Heart right ventricle (tissue), 16 donors: ENCODE results near the gene ZCCHC7. TPM values are rescaled to one million over a fixed set of nuclear protein-coding genes. Genes with fewer than 3 reads are reported as not detected.

Source experiments
- ATAC-seq, 8 donors: fragments of 200-7000 bp; cut with Tn5 transposase; one replicate each; pipeline ENCODE4 v1.9.1; 2020; ENCODE audit warnings: mild to moderate bottlenecking in 8 of 8, moderate library complexity in 8 of 8, moderate number of reproducible peaks in 1 of 8
- DNase-seq, 2 donors: peaks; one replicate each; pipeline ENCODE4 v3.0.0-alpha.2; 2020
- H3K27ac ChIP-seq, 10 donors: fragments of 200-600 bp; sonication (generic) in 2 of 10; one replicate each; pipeline versions ENCODE4 v1.5.0 to v1.8.0; 2020 to 2022; ENCODE audit warnings: mild to moderate bottlenecking in 3 of 10
- H3K27me3 ChIP-seq, 7 donors: fragments of 200-600 bp; one replicate each; pipeline ENCODE4 v1.8.0; 2021 to 2022; ENCODE audit warnings: mild to moderate bottlenecking in 2 of 7
- H3K36me3 ChIP-seq, 9 donors: fragments of 200-600 bp; sonication (generic) in 1 of 9; one replicate each; pipeline versions ENCODE4 v1.5.0 to v1.8.0; 2020 to 2022; ENCODE audit warnings: mild to moderate bottlenecking in 2 of 9
- H3K4me1 ChIP-seq, 9 donors: fragments of 200-600 bp; sonication (generic) in 1 of 9; one replicate each; pipeline versions ENCODE4 v1.5.0 to v1.8.0; 2020 to 2022; ENCODE audit warnings: mild to moderate bottlenecking in 4 of 9
- H3K4me3 ChIP-seq, 10 donors: fragments of 200-600 bp; sonication (generic) in 2 of 10; one replicate each; pipeline versions ENCODE4 v1.5.0 to v1.8.0; 2020 to 2022; ENCODE audit warnings: mild to moderate bottlenecking in 7 of 10, moderate library complexity in 2 of 10
- H3K9me3 ChIP-seq, 11 donors: fragments of 200-600 bp in 10 of 11; sonication (generic) in 2 of 11; one replicate each; pipeline versions ENCODE4 v1.5.0 to v1.8.0; 2013 to 2022; ENCODE audit warnings: mild to moderate bottlenecking in 2 of 11, control low read depth in 1 of 11, moderate library complexity in 1 of 11
- CTCF ChIP-seq, 9 donors: fragments of 200-600 bp; sonication (generic) in 2 of 9; IDR thresholded peaks; one replicate each; pipeline versions ENCODE4 v1.5.0 to v1.8.0; 2021 to 2022; ENCODE audit warnings: antibody characterized with exemption in 9 of 9, mild to moderate bottlenecking in 5 of 9, moderate library complexity in 1 of 9
- WGBS, 2 donors: extraction: QIAGEN DNeasy Blood & Tissue Kit; methylation state at CpG; one replicate each; pipeline ENCODE4 v1.1.7; 2013; ENCODE audit warnings: inconsistent platforms in 1 of 2; 5-methylcytosine and 5-hydroxymethylcytosine counted together
- intact Hi-C, 10 donors: fragments of 100-400 bp; cut with DNase I; formaldehyde crosslinking; loops; one replicate each; pipeline versions ENCODE4 v1.11.1 to v1.14.2; 2022
- polyA plus RNA-seq, 2 donors: library from polyadenylated mRNA; stranded (reverse); fragments of 200-250 nt; gene quantifications; one replicate each; pipeline ENCODE4 v1.2.3, GENCODE V29; 2013
- total RNA-seq, 10 donors: library from RNA; stranded (reverse); fragmentation: NEBNext Ultra II Directional in 3 of 10; extraction: Animal tissue kit (Norgen Biotek cat#: 25700) in 3 of 10; gene quantifications; one replicate each; pipeline versions ENCODE4 v1.2.1 to v1.2.4, GENCODE V29; 2021 to 2023
- donor health status: Arrhythmogenic right ventricular cardiomyopathy.
- donor health status: ischemic (EF 13 %, LVEDD 7.1; RV severe dilation, severe dysfunction).
- donor health status: healthy with polysubstance abuse.
- donor health status: DM: no; HTN: yes; CAD: no.
- donor health status: DM: no; HTN: no; CAD: no.
- donor health status: ischemic (EF 25% LVEDD 6.9; RV normal size, moderate dysfunction).
- donor health status: ischemic (EF 25% LVEDD 5.7; RV mildly dilated, moderate dysfunction).
- donor health status: healthy.
- donor health status: DM: yes; HTN: yes; CAD: no.
- donor health status: Ischemic cardiomyopathy.
- donor health status: ischemic (EF 35%, LVEDD 5.7; RV mildly dilated, moderate dysfunction).
- donor health status: nonischemic (EF 11% LVEDD 7.7; RV severe dilation, severe dysfunction).
- donor health status: DM: yes; HTN: yes; CAD: no.
- donor health status: PGD.
- donor health status: ischemic (EF 29% LVEDD 5.4; RV normal size, mild dysfunction).
- donor health status: nonischemic (EF 23%, LVEDD 6.1; RV moderate dilation, normal function).

Gene ZCCHC7
- total and polyA plus RNA-seq, 12 donors, result 4.3 to 11.9 (median 8.9) TPM

- DNase-seq (no peak), ATAC-seq (peak in 7 of 8 donors; percentile 56 to 91 (median 69))
- Histone ChIP-seq H3K9me3 (no peaks in the 10 kb centered on the region), H3K27me3 (no peaks in the 10 kb centered on the region), H3K4me1 (peaks cover 0 to 12% (median 0%) of the 10 kb centered on the region in 9 donors), H3K27ac (peak overlapping the region in 4 of 10 donors; percentile 43 to 65 (median 44)), H3K36me3 (no peaks in the 10 kb centered on the region), H3K4me3 (no peak overlapping the region)
- TF ChIP-seq CTCF (IDR thresholded peaks at IDR 0.05), result no peak
- 53 to 67% methylated on average over 3 of the region's 3 CpGs for whole genome bisulfite sequencing, 2 donors
- intact Hi-C loops, result loop anchor here in 1 of 10 donors (10.0 kb wide), 1 partner anchor 71 kb away; no protein-coding TSS in a partner anchor
These were observed 285.0 kb downstream of the ZCCHC7 start for GRCh38 chr9:37405350-37405749.

GRCh38 chr9:37405764-37406380, 285.5 kb downstream of the ZCCHC7 start:
- 83 to 92% methylated on average over 10 of the region's 10 CpGs for WGBS, 2 donors
- intact Hi-C loops, result loop anchor here in 1 of 10 donors (10.0 kb wide), 1 partner anchor 71 kb away; no protein-coding TSS in a partner anchor
- no peak for ATAC-seq

GRCh38 chr9:37406603-37407401, 286.4 kb downstream of the ZCCHC7 start:
- intact Hi-C loops, result loop anchor here in 1 of 10 donors (10.0 kb wide), 1 partner anchor 72 kb away; no protein-coding TSS in a partner anchor
- no peak for DNase-seq

More at GRCh38 chr9:37405764-37406380, 285.5 kb downstream of the ZCCHC7 start:
- H3K9me3 ChIP-seq, result no peaks in the 10 kb centered on the region
- no peak for DNase-seq
- no peak overlapping the region for H3K4me3 ChIP-seq
- no peak for TF ChIP-seq CTCF (IDR thresholded peaks at IDR 0.05)
- peaks cover 0 to 12% (median 0%) of the 10 kb centered on the region in 9 donors for H3K4me1 ChIP-seq
- H3K36me3 ChIP-seq, result no peaks in the 10 kb centered on the region
- peak overlapping the region in 4 of 10 donors; percentile 13 to 65 (median 44) for H3K27ac ChIP-seq
- H3K27me3 ChIP-seq, result no peaks in the 10 kb centered on the region

More at GRCh38 chr9:37406603-37407401, 286.4 kb downstream of the ZCCHC7 start:
- WGBS, 2 donors, result 91 to 92% methylated on average over 11 of the region's 11 CpGs
- peak overlapping the region in 3 of 10 donors; percentile 8 to 45 (median 13) for H3K27ac ChIP-seq
- no peak for TF ChIP-seq CTCF (IDR thresholded peaks at IDR 0.05)
- H3K36me3 ChIP-seq, result no peaks in the 10 kb centered on the region
- no peaks in the 10 kb centered on the region for H3K27me3 ChIP-seq
- no peaks in the 10 kb centered on the region for H3K9me3 ChIP-seq
- no peak overlapping the region for H3K4me3 ChIP-seq
- ATAC-seq, result no peak
- H3K4me1 ChIP-seq, result peaks cover 0 to 12% (median 0%) of the 10 kb centered on the region in 9 donors
